H9 (cell line): ENCODE data around the gene SLC22A31. TPM values are rescaled to one million over a fixed set of nuclear protein-coding genes. Genes with fewer than 3 reads are reported as not detected.

Experiments
- DNase-seq: peaks from one replicate; pipeline ENCODE4 v3.0.0-alpha.2; 2017
- H2AFZ ChIP-seq: one replicate; pipeline ENCODE4 v1.6.1; 2013; ENCODE audit warnings: mild to moderate bottlenecking, low read length, control low read depth, moderate library complexity
- H2AK5ac ChIP-seq: 2 replicates; pipeline ENCODE4 v1.6.1; 2013; ENCODE audit warnings: low read length, control low read depth, mixed read lengths; ENCODE audit not compliant: insufficient read length
- H2BK120ac ChIP-seq: one replicate; pipeline ENCODE4 v1.6.1; 2013; ENCODE audit warnings: low read depth, mild to moderate bottlenecking, low read length, control low read depth, inconsistent platforms; ENCODE audit not compliant: poor library complexity, severe bottlenecking
- H2BK12ac ChIP-seq: 2 replicates; pipeline ENCODE4 v1.6.1; 2013; ENCODE audit warnings: low read length, control low read depth, mixed read lengths, low read depth; ENCODE audit not compliant: insufficient read length
- H2BK15ac ChIP-seq: 2 replicates; pipeline ENCODE4 v1.6.1; 2013; ENCODE audit warnings: low read depth, low read length, control low read depth
- H2BK20ac ChIP-seq: one replicate; pipeline ENCODE4 v1.6.1; 2013; ENCODE audit warnings: low read depth, mild to moderate bottlenecking, low read length, control low read depth, inconsistent platforms; ENCODE audit not compliant: poor library complexity, severe bottlenecking
- H2BK5ac ChIP-seq: 2 replicates; pipeline ENCODE4 v1.6.1; 2013; ENCODE audit warnings: low read length, control low read depth, mixed read lengths; ENCODE audit not compliant: insufficient read length
- H3K14ac ChIP-seq: 2 replicates; pipeline ENCODE4 v1.6.1; 2013; ENCODE audit warnings: low read length, control low read depth; ENCODE audit not compliant: insufficient read depth
- H3K18ac ChIP-seq: 2 replicates; pipeline ENCODE4 v1.6.1; 2013; ENCODE audit warnings: low read depth, mild to moderate bottlenecking, mixed read lengths, low read length, control low read depth; ENCODE audit not compliant: insufficient read length
- H3K23ac ChIP-seq: 2 replicates; pipeline ENCODE4 v1.6.1; 2013; ENCODE audit warnings: low read length, control low read depth, mixed read lengths, low read depth; ENCODE audit not compliant: insufficient read length
- H3K23me2 ChIP-seq: 2 replicates; pipeline ENCODE4 v1.6.1; 2013; ENCODE audit warnings: low read depth, mild to moderate bottlenecking, mixed read lengths, low read length, control low read depth; ENCODE audit not compliant: insufficient read length, poor library complexity, severe bottlenecking
- H3K27ac ChIP-seq: 2 replicates; pipeline ENCODE4 v1.5.1; 2013; ENCODE audit warnings: low read length, control low read depth, mixed read lengths, low read depth; ENCODE audit not compliant: insufficient read length
- H3K27me3 ChIP-seq: 2 replicates; pipeline ENCODE4 v1.6.1; 2013; ENCODE audit warnings: low read length, control low read depth, inconsistent platforms; ENCODE audit not compliant: insufficient read depth
- H3K4ac ChIP-seq: 2 replicates; pipeline ENCODE4 v1.6.1; 2013; ENCODE audit warnings: low read depth, mild to moderate bottlenecking, control low read depth, inconsistent platforms, low read length, moderate library complexity
- H3K4me1 ChIP-seq: 2 replicates; pipeline ENCODE4 v1.6.1; 2013; ENCODE audit warnings: low read length, control low read depth, inconsistent platforms; ENCODE audit not compliant: insufficient read depth
- H3K4me2 ChIP-seq: 2 replicates; pipeline ENCODE4 v1.6.1; 2013; ENCODE audit warnings: low read length, control low read depth, mixed read lengths; ENCODE audit not compliant: insufficient read length, insufficient read depth
- H3K56ac ChIP-seq: 2 replicates; pipeline ENCODE4 v1.6.1; 2013; ENCODE audit warnings: low read depth, mild to moderate bottlenecking, mixed read lengths, low read length, control low read depth; ENCODE audit not compliant: insufficient read length
- H3K79me1 ChIP-seq: 2 replicates; pipeline ENCODE4 v1.6.1; 2013; ENCODE audit warnings: low read depth, mild to moderate bottlenecking, moderate library complexity, low read length, control low read depth, inconsistent platforms; ENCODE audit not compliant: insufficient read depth, poor library complexity, severe bottlenecking
- H3K79me2 ChIP-seq: 2 replicates; pipeline ENCODE4 v1.6.1; 2013; ENCODE audit warnings: low read length, control low read depth, inconsistent platforms; ENCODE audit not compliant: insufficient read depth
- H3K9ac ChIP-seq: 2 replicates; pipeline ENCODE4 v1.6.1; 2013; ENCODE audit warnings: low read length, control low read depth, mixed read lengths; ENCODE audit not compliant: insufficient read length; ENCODE audit errors: extremely low read depth
- H3K9me3 ChIP-seq: one replicate; pipeline ENCODE4 v1.6.1; 2013; ENCODE audit warnings: low read depth, low read length, inconsistent platforms; ENCODE audit not compliant: control insufficient read depth
- H3T11ph ChIP-seq: one replicate; pipeline ENCODE4 v1.6.1; 2013; ENCODE audit warnings: mild to moderate bottlenecking, low read length, control low read depth, inconsistent platforms
- H4K20me1 ChIP-seq: one replicate; pipeline ENCODE4 v1.6.1; 2013; ENCODE audit not compliant: control insufficient read depth, insufficient read length, insufficient read depth
- H4K5ac ChIP-seq: 2 replicates; pipeline ENCODE4 v1.6.1; 2013; ENCODE audit warnings: low read depth, mild to moderate bottlenecking, mixed read lengths, low read length, control low read depth; ENCODE audit not compliant: insufficient read length
- H4K8ac ChIP-seq: replicated peaks from 2 replicates; pipeline ENCODE4 v1.6.1; 2013; ENCODE audit warnings: low read length, control low read depth, mixed read lengths, low read depth; ENCODE audit not compliant: insufficient read length
- H4K91ac ChIP-seq: 2 replicates; pipeline ENCODE4 v1.6.1; 2013; ENCODE audit warnings: low read depth, mild to moderate bottlenecking, moderate library complexity, mixed read lengths, low read length, control low read depth; ENCODE audit not compliant: insufficient read length
- H3K27ac Mint-ChIP-seq, 3 experiments: 2 replicates in 2 of 3; 3 replicates in 1 of 3; pipeline ENCODE4 v1.8.0; 2020 to 2021; ENCODE audit warnings: mixed read lengths in 3 of 3, mild to moderate bottlenecking in 1 of 3, moderate library complexity in 1 of 3
- H3K27me3 Mint-ChIP-seq: 2 replicates; pipeline ENCODE4 v1.8.0; 2021; ENCODE audit warnings: low read depth, mild to moderate bottlenecking, moderate library complexity, mixed read lengths
- H3K36me3 Mint-ChIP-seq, 3 experiments: 2 replicates in 2 of 3; 3 replicates in 1 of 3; pipeline ENCODE4 v1.8.0; 2020 to 2021; ENCODE audit warnings: low read depth in 3 of 3, mixed read lengths in 3 of 3; ENCODE audit not compliant: insufficient read depth in 1 of 3
- H3K4me1 Mint-ChIP-seq, 2 experiments: 2 replicates each; pipeline ENCODE4 v1.8.0; 2020; ENCODE audit warnings: mixed read lengths in 2 of 2
- H3K4me3 Mint-ChIP-seq, 2 experiments: 2 replicates in 1 of 2; 3 replicates in 1 of 2; pipeline ENCODE4 v1.8.0; 2020 to 2021; ENCODE audit warnings: mild to moderate bottlenecking in 2 of 2, mixed read lengths in 2 of 2, moderate library complexity in 1 of 2
- H3K9me3 Mint-ChIP-seq, 2 experiments: 2 replicates in 1 of 2; 3 replicates in 1 of 2; pipeline ENCODE4 v1.8.0; 2020; ENCODE audit warnings: mild to moderate bottlenecking in 2 of 2, mixed read lengths in 2 of 2, moderate library complexity in 1 of 2
- WGBS: extraction: QIAGEN DNeasy Blood & Tissue Kit; methylation state at CpG from one replicate; pipeline ENCODE4 v1.1.7; 2013; ENCODE audit warnings: missing lambda C conversion rate, low lambda C conversion rate, mixed read lengths; ENCODE audit not compliant: insufficient read length; ENCODE audit errors: extremely low coverage; 5-methylcytosine and 5-hydroxymethylcytosine counted together
- total RNA-seq: library from RNA; stranded (reverse); gene quantifications from 2 replicates; pipeline ENCODE4 v1.2.1, GENCODE V29; 2021
- TF ChIP-seq, protein P1 (sequence below): fragments of 200-600 bp; sonication (generic); conservative IDR thresholded peaks from 3 replicates; pipeline ENCODE4 v1.8.0; 2021; ENCODE audit warnings: antibody characterized with exemption, mild to moderate bottlenecking

The SLC22A31 gene
- total RNA-seq, 1 experiment from 2014 or later = 7.7 TPM

DNA sequence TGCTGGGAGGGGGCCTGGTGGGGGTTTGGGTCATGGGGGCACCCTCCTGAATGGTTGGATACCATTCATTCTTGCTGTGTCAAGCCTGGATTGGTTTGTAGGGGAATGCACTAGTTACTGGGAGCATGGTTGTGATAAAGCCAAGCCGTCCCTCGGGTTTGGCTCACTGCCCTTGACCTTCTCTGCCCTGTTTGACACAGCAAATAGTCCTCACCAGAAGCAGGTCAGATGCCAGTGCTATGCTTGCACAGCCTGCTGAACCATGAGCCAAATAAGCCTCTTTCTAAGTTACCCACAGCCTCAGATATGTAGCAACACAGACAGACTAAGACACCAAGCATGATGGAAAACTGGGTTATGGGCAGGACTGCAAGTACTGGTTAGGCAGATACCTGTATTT, 31.8 kb upstream of the SLC22A31 start:
- no CpG with 5 or more reads among the region's 2 CpGs for WGBS
- Mint-ChIP-seq H3K9me3 (peaks cover 13 to 34% of the 10 kb centered on the region in 2 experiments), H3K27ac (no peak overlapping the region)

More for the DNA sequence above, 31.8 kb upstream of the SLC22A31 start:
- TF ChIP-seq, protein P1, sequence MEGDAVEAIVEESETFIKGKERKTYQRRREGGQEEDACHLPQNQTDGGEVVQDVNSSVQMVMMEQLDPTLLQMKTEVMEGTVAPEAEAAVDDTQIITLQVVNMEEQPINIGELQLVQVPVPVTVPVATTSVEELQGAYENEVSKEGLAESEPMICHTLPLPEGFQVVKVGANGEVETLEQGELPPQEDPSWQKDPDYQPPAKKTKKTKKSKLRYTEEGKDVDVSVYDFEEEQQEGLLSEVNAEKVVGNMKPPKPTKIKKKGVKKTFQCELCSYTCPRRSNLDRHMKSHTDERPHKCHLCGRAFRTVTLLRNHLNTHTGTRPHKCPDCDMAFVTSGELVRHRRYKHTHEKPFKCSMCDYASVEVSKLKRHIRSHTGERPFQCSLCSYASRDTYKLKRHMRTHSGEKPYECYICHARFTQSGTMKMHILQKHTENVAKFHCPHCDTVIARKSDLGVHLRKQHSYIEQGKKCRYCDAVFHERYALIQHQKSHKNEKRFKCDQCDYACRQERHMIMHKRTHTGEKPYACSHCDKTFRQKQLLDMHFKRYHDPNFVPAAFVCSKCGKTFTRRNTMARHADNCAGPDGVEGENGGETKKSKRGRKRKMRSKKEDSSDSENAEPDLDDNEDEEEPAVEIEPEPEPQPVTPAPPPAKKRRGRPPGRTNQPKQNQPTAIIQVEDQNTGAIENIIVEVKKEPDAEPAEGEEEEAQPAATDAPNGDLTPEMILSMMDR = no peak
- H3K9ac ChIP-seq = no peak overlapping the region
- H2AK5ac ChIP-seq = no peak overlapping the region
- H4K20me1 ChIP-seq = no peaks in the 10 kb centered on the region
- Mint-ChIP-seq H3K27me3 (no peaks in the 10 kb centered on the region), H3K36me3 (peaks cover 66 to 80% (median 76%) of the 10 kb centered on the region in 3 experiments), H3K4me3 (no peak overlapping the region), H3K4me1 (no peaks in the 10 kb centered on the region)
- H4K91ac ChIP-seq = no peak overlapping the region
- H3K4me1 ChIP-seq = no peaks in the 10 kb centered on the region
- H3K79me1 ChIP-seq = no peaks in the 10 kb centered on the region
- no peak overlapping the region for H3K4me2 ChIP-seq
- no peak overlapping the region for H3T11ph ChIP-seq
- peaks cover 30% of the 10 kb centered on the region for H3K9me3 ChIP-seq
- no peak overlapping the region for H3K56ac ChIP-seq
- no peaks in the 10 kb centered on the region for H3K23me2 ChIP-seq
- H2BK20ac ChIP-seq = no peak overlapping the region
- no peaks in the 10 kb centered on the region for H3K79me2 ChIP-seq
- no peak overlapping the region for H2BK5ac ChIP-seq
- H4K8ac ChIP-seq = no peak overlapping the region
- H2BK12ac ChIP-seq = no peak overlapping the region
- H2AFZ ChIP-seq = no peak overlapping the region
- H3K27me3 ChIP-seq = no peaks in the 10 kb centered on the region
- no peak overlapping the region for H4K5ac ChIP-seq
- H2BK15ac ChIP-seq = no peak overlapping the region
- no peak for DNase-seq
- H3K27ac ChIP-seq = no peak overlapping the region
- no peak overlapping the region for H3K23ac ChIP-seq
- no peak overlapping the region for H3K14ac ChIP-seq
- H3K18ac ChIP-seq = no peak overlapping the region
- no peak overlapping the region for H3K4ac ChIP-seq
- no peak overlapping the region for H2BK120ac ChIP-seq
